Measurements from ENCODE around the gene BMPER. TPM values are rescaled to one million over a fixed set of nuclear protein-coding genes. Genes with fewer than 3 reads are reported as not detected.

BMPER gene
- total RNA-seq, 2 experiments from 2014 or later = not detected

DNA sequence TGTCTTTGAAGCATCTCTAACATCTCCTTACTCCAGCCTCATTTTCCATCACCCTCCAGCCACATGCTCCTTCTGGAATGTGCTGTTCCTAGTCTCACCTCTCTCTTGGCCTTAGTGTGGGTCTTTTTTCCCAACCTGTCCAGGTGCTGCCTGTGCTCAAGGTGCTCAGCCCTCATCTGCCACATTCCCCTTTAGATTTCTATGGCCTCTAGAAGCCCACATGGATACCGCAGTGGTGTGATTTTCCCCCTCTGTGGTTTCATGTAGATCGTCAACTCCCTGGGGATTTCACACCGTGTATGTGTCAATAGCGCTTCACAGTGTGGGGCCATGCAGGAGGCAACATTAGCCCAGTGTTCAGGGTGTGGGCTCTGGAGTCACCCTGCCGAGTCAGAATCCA lies 32.5 kb downstream of the BMPER start:
- Histone ChIP-seq H3K27ac (ENCODE audit: low read depth in 1 of 2, low read length in 2 of 2) (no peak overlapping the region), H3K4me1 (ENCODE audit: insufficient read depth, low read length) (peaks cover under 1% of the 10 kb centered on the region), H3K36me3 (ENCODE audit: insufficient read depth, low read length) (no peaks in the 10 kb centered on the region), H3K4me3 (ENCODE audit: low read length) (no peak overlapping the region), H3K9me3 (ENCODE audit: control insufficient read depth in 1 of 2, insufficient read depth in 1 of 2, low read length in 2 of 2) (no peaks in the 10 kb centered on the region), H3K27me3 (ENCODE audit: control insufficient read depth in 1 of 2, insufficient read depth in 2 of 2, low read length in 2 of 2) (peaks cover 0 to 3% of the 10 kb centered on the region in 2 experiments)
- Mint-ChIP-seq H3K27ac (no peak overlapping the region), H3K4me3 (no peak overlapping the region), H3K4me1 (ENCODE audit: low read depth) (peaks cover 3% of the 10 kb centered on the region), H3K36me3 (ENCODE audit: low read depth) (no peaks in the 10 kb centered on the region), H3K27me3 (peaks cover 28% of the 10 kb centered on the region), H3K9me3 (no peaks in the 10 kb centered on the region)
- ChIA-PET CTCF (no interaction called here), POLR2A (no interaction called here)
- TF ChIP-seq, protein P1, sequence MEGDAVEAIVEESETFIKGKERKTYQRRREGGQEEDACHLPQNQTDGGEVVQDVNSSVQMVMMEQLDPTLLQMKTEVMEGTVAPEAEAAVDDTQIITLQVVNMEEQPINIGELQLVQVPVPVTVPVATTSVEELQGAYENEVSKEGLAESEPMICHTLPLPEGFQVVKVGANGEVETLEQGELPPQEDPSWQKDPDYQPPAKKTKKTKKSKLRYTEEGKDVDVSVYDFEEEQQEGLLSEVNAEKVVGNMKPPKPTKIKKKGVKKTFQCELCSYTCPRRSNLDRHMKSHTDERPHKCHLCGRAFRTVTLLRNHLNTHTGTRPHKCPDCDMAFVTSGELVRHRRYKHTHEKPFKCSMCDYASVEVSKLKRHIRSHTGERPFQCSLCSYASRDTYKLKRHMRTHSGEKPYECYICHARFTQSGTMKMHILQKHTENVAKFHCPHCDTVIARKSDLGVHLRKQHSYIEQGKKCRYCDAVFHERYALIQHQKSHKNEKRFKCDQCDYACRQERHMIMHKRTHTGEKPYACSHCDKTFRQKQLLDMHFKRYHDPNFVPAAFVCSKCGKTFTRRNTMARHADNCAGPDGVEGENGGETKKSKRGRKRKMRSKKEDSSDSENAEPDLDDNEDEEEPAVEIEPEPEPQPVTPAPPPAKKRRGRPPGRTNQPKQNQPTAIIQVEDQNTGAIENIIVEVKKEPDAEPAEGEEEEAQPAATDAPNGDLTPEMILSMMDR (IDR thresholded peaks at IDR 0.05) = no peak
- intact Hi-C loops (cut with DNase I, micrococcal nuclease) = no loop called here
- ATAC-seq (ENCODE audit: poor library complexity) = no peak
- DNase-seq = no peak

DNA sequence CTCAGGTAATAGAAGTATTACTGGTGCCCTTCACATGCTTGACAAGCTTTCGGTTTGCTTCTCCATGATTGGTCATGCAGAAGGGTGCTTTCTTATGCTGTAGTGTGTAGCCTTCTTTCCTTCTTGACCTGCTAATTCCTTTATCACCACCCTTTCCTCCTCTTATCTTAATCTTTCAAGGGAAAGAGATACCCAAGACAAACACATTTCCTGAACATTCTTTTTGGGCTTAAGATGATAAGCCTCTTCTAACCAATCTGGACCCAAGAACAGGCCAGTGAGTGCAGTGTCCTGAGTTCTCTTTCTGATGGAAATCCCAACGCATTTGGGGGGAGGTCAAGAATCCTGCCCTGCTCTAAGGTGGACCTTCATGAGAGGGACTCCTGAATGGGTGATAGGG lies 33.8 kb downstream of the BMPER start:
- no peak for ATAC-seq (ENCODE audit: poor library complexity)
- H3K4me1 Mint-ChIP-seq (ENCODE audit: low read depth) = no peaks in the 10 kb centered on the region

DNA sequence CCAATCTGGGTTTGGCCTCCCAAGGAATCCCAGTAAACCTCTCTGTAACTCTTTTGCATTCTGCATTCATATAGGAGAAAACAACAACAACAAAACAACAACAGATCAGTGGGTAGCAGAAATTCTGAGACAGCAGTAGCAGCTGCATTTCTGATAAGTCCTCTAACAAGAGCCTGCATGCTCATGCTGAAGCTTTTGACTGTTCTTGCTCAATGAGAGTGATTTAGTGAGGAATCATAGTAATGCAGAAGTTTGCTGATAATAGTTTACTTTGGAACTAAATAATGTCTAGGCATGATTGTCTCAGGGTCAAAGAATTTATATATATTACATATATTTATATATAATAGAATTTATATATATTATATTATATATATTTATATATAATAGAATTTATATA lies 35.2 kb downstream of the BMPER start:
- Mint-ChIP-seq H3K36me3 (ENCODE audit: low read depth) (no peaks in the 10 kb centered on the region), H3K27ac (no peak overlapping the region), H3K9me3 (no peaks in the 10 kb centered on the region), H3K27me3 (peaks cover 23% of the 10 kb centered on the region), H3K4me3 (no peak overlapping the region), H3K4me1 (ENCODE audit: low read depth) (no peaks in the 10 kb centered on the region)
- intact Hi-C loops (cut with DNase I, micrococcal nuclease) = no loop called here
- CTCF ChIA-PET = no interaction called here
- ATAC-seq (ENCODE audit: poor library complexity) (no peak), DNase-seq (no peak)
- Histone ChIP-seq H3K9me3 (ENCODE audit: control insufficient read depth in 1 of 2, insufficient read depth in 1 of 2, low read length in 2 of 2) (no peaks in the 10 kb centered on the region), H3K27me3 (ENCODE audit: control insufficient read depth in 1 of 2, insufficient read depth in 2 of 2, low read length in 2 of 2) (peaks cover 0 to 3% of the 10 kb centered on the region in 2 experiments), H3K4me1 (ENCODE audit: insufficient read depth, low read length) (no peaks in the 10 kb centered on the region), H3K27ac (ENCODE audit: low read depth in 1 of 2, low read length in 2 of 2) (no peak overlapping the region), H3K36me3 (ENCODE audit: insufficient read depth, low read length) (no peaks in the 10 kb centered on the region), H3K4me3 (ENCODE audit: low read length) (no peak overlapping the region)
- TF ChIP-seq, protein P1 (IDR thresholded peaks at IDR 0.05) = no peak
- POLR2A ChIA-PET = no interaction called here

More for the DNA sequence above, 33.8 kb downstream of the BMPER start:
- ChIA-PET CTCF (no interaction called here), POLR2A (no interaction called here)
- Histone ChIP-seq H3K27me3 (ENCODE audit: control insufficient read depth in 1 of 2, insufficient read depth in 2 of 2, low read length in 2 of 2) (peaks cover 0 to 3% of the 10 kb centered on the region in 2 experiments), H3K36me3 (ENCODE audit: insufficient read depth, low read length) (no peaks in the 10 kb centered on the region), H3K27ac (ENCODE audit: low read depth in 1 of 2, low read length in 2 of 2) (no peak overlapping the region), H3K9me3 (ENCODE audit: control insufficient read depth in 1 of 2, insufficient read depth in 1 of 2, low read length in 2 of 2) (no peaks in the 10 kb centered on the region), H3K4me3 (ENCODE audit: low read length) (no peak overlapping the region), H3K4me1 (ENCODE audit: insufficient read depth, low read length) (no peaks in the 10 kb centered on the region)
- Mint-ChIP-seq H3K36me3 (ENCODE audit: low read depth) (no peaks in the 10 kb centered on the region), H3K4me3 (no peak overlapping the region), H3K27me3 (peaks cover 23% of the 10 kb centered on the region), H3K27ac (no peak overlapping the region), H3K9me3 (no peaks in the 10 kb centered on the region)
- intact Hi-C loops (cut with DNase I, micrococcal nuclease) = no loop called here
- TF ChIP-seq, protein P1 (IDR thresholded peaks at IDR 0.05) = no peak
- no peak for DNase-seq
